GM12891 (cell line): Measurements from ENCODE around the gene FAM180B.

Source experiments
- POLR2A ChIP-seq: IDR thresholded peaks from 2 replicates; pipeline ENCODE4 v1.6.1; 2011; ENCODE audit warnings: low read depth, low read length, control low read depth
- POLR2AphosphoS5 ChIP-seq: IDR thresholded peaks from 2 replicates; pipeline ENCODE4 v1.6.1; 2011; ENCODE audit warnings: low read depth, low read length, control low read depth

GRCh38 chr11:47560426-47560825, 26.1 kb upstream of the FAM180B start:
- TF ChIP-seq POLR2A (no peak), POLR2AphosphoS5 (no peak)
